Neural progenitor cell (in vitro differentiated cells): Measurements from ENCODE around the gene TBC1D24. TPM values are rescaled to one million over a fixed set of nuclear protein-coding genes. Genes with fewer than 3 reads are reported as not detected.
"Not testable (repeated sequence)": the region's sequence is repeated elsewhere in the genome, so short reads cannot be mapped to it uniquely, and the experiment has no call there.

Source experiments
- DNase-seq: peaks from one replicate; pipeline ENCODE4 v3.0.0-alpha.2; 2016; ENCODE audit warnings: low spot score
- H2AFZ ChIP-seq: fragments of 200-600 bp; sonication (generic); replicated peaks from 2 replicates; pipeline ENCODE4 v1.6.1; 2016; ENCODE audit warnings: antibody characterized with exemption
- H3F3A ChIP-seq: fragments of 200-600 bp; sonication (generic); 2 replicates; pipeline ENCODE4 v1.6.1; 2016; ENCODE audit warnings: antibody characterized with exemption, low read depth
- H3K27ac ChIP-seq: fragments of 200-600 bp; sonication (generic); 2 replicates; pipeline ENCODE4 v1.5.1; 2016; ENCODE audit warnings: mild to moderate bottlenecking
- H3K27me3 ChIP-seq: fragments of 200-600 bp; sonication (generic); 2 replicates; pipeline ENCODE4 v1.6.1; 2016; ENCODE audit warnings: mild to moderate bottlenecking, moderate library complexity
- H3K36me3 ChIP-seq: fragments of 200-600 bp; sonication (generic); 2 replicates; pipeline ENCODE4 v1.5.1; 2016
- H3K4me1 ChIP-seq: fragments of 200-600 bp; sonication (generic); 2 replicates; pipeline ENCODE4 v1.6.1; 2016; ENCODE audit warnings: mixed run types
- H3K4me2 ChIP-seq: fragments of 200-600 bp; sonication (generic); 2 replicates; pipeline ENCODE4 v1.6.1; 2016
- H3K4me3 ChIP-seq: fragments of 200-600 bp; sonication (generic); 2 replicates; pipeline ENCODE4 v1.5.1; 2016
- H3K79me2 ChIP-seq: fragments of 200-600 bp; sonication (generic); 2 replicates; pipeline ENCODE4 v1.6.1; 2016; ENCODE audit warnings: low read depth
- H3K9ac ChIP-seq: fragments of 200-600 bp; sonication (generic); 2 replicates; pipeline ENCODE4 v1.6.1; 2016
- H3K9me3 ChIP-seq: fragments of 200-600 bp; sonication (generic); 2 replicates; pipeline ENCODE4 v1.5.1; 2016; ENCODE audit warnings: low read depth
- H4K20me1 ChIP-seq: fragments of 200-600 bp; sonication (generic); 2 replicates; pipeline ENCODE4 v1.6.1; 2016; ENCODE audit warnings: low read depth
- H3K27ac Mint-ChIP-seq: 3 replicates; pipeline ENCODE4 v1.8.0; 2021; ENCODE audit warnings: mixed read lengths
- H3K27me3 Mint-ChIP-seq: 2 replicates; pipeline ENCODE4 v1.8.0; 2022; ENCODE audit warnings: low read depth, mild to moderate bottlenecking, inconsistent platforms, moderate library complexity, mixed read lengths; ENCODE audit not compliant: insufficient read depth
- H3K36me3 Mint-ChIP-seq: 3 replicates; pipeline ENCODE4 v1.8.0; 2021; ENCODE audit warnings: mixed read lengths
- H3K4me1 Mint-ChIP-seq: 3 replicates; pipeline ENCODE4 v1.8.0; 2021; ENCODE audit warnings: mixed read lengths
- H3K4me3 Mint-ChIP-seq: 3 replicates; pipeline ENCODE4 v1.8.0; 2021; ENCODE audit warnings: mild to moderate bottlenecking, moderate library complexity, mixed read lengths
- H3K9me3 Mint-ChIP-seq: 3 replicates; pipeline ENCODE4 v1.8.0; 2020; ENCODE audit warnings: mixed read lengths
- CTCF ChIP-seq: fragments of 200-600 bp; sonication (generic); IDR thresholded peaks from 2 replicates; pipeline ENCODE4 v1.5.1; 2017; ENCODE audit warnings: antibody characterized with exemption, mild to moderate bottlenecking
- EZH2 ChIP-seq: fragments of 200-600 bp; sonication (generic); IDR thresholded peaks from 2 replicates; pipeline ENCODE4 v1.6.1; 2017; ENCODE audit warnings: antibody characterized with exemption, mild to moderate bottlenecking, moderate library complexity
- EZH2phosphoT487 ChIP-seq: fragments of 200-600 bp; sonication (generic); IDR thresholded peaks from 2 replicates; pipeline ENCODE4 v1.6.1; 2017; ENCODE audit warnings: antibody characterized with exemption
- total RNA-seq: library from RNA; depleted of rRNA; stranded (reverse); fragments of >200 nt; gene quantifications from 2 replicates; pipeline ENCODE4 v1.2.3, GENCODE V29; 2015; ENCODE audit warnings: low replicate concordance

TBC1D24 gene
- total RNA-seq, 1 donor from 2014 or later, result 8.2 TPM

GRCh38 chr16:2535625-2536013 is 60.7 kb downstream of the TBC1D24 start:
- Histone ChIP-seq H3K9me3 (no peaks in the 10 kb centered on the region), H3K4me1 (no peaks in the 10 kb centered on the region), H3K79me2 (peaks cover 22% of the 10 kb centered on the region), H3K27ac (no peak overlapping the region), H4K20me1 (peaks cover 16% of the 10 kb centered on the region), H3F3A (peaks cover 6% of the 10 kb centered on the region), H3K4me2 (no peak overlapping the region), H3K27me3 (peaks cover 13% of the 10 kb centered on the region), H3K4me3 (no peak overlapping the region), H2AFZ (no peak overlapping the region), H3K9ac (no peak overlapping the region), H3K36me3 (no peaks in the 10 kb centered on the region)
- Mint-ChIP-seq H3K36me3 (no peaks in the 10 kb centered on the region), H3K27me3 (peaks cover 20% of the 10 kb centered on the region), H3K27ac (no peak overlapping the region), H3K9me3 (no peaks in the 10 kb centered on the region), H3K4me1 (peaks cover 31% of the 10 kb centered on the region), H3K4me3 (peak overlapping the region; percentile 63)
- TF ChIP-seq CTCF (no peak), EZH2phosphoT487 (no peak), EZH2 (no peak)
- no peak for DNase-seq

GRCh38 chr16:2537451-2538379 is 62.8 kb downstream of the TBC1D24 start, which contains the start of gene PDPK1:
TSS of gene PDPK1 (plus strand) at chr16:2538021. CDS start at chr16:2538113, 92 bp downstream.
- peak; percentile 99 for DNase-seq
- Histone ChIP-seq H3K4me1 (no peaks in the 10 kb centered on the region), H3K79me2 (peaks cover 30% of the 10 kb centered on the region), H3K4me2 (peak within 1 kb of the TSS; percentile 84), H3F3A (no peaks in the 10 kb centered on the region), H4K20me1 (peaks cover 16% of the 10 kb centered on the region), H3K27ac (no peak within 1 kb of the TSS), H2AFZ (no peak within 1 kb of the TSS), H3K4me3 (peak within 1 kb of the TSS; percentile 64), H3K27me3 (peaks cover 10% of the 10 kb centered on the region), H3K9ac (no peak within 1 kb of the TSS), H3K36me3 (no peaks in the 10 kb centered on the region), H3K9me3 (no peaks in the 10 kb centered on the region)
- Mint-ChIP-seq H3K27me3 (peaks cover 15% of the 10 kb centered on the region), H3K36me3 (no peaks in the 10 kb centered on the region), H3K4me3 (peak within 1 kb of the TSS; percentile 87), H3K27ac (no peak within 1 kb of the TSS), H3K9me3 (no peaks in the 10 kb centered on the region), H3K4me1 (peaks cover 30% of the 10 kb centered on the region)
- TF ChIP-seq CTCF (no peak), EZH2phosphoT487 (no peak), EZH2 (no peak)

GRCh38 chr16:2539192-2539844 is 64.4 kb downstream of the TBC1D24 start:
- not testable (repeated sequence) for H3K9me3 ChIP-seq, H3K9ac ChIP-seq, H3K27ac Mint-ChIP-seq, H3F3A ChIP-seq, DNase-seq, H3K9me3 Mint-ChIP-seq, H3K27me3 ChIP-seq, H3K4me1 ChIP-seq, H2AFZ ChIP-seq, H3K36me3 Mint-ChIP-seq, H3K27me3 Mint-ChIP-seq, H3K27ac ChIP-seq, H3K36me3 ChIP-seq
- H3K4me3 ChIP-seq, result peak overlapping the region; percentile 64
- H3K79me2 ChIP-seq, result peaks cover 36% of the 10 kb centered on the region
- H4K20me1 ChIP-seq, result peaks cover 16% of the 10 kb centered on the region
- Mint-ChIP-seq H3K4me3 (peak overlapping the region; percentile 85), H3K4me1 (peaks cover 22% of the 10 kb centered on the region)
- peak overlapping the region; percentile 84 for H3K4me2 ChIP-seq
